Liver (tissue), 3 donors: ENCODE data around the gene PNRC1.
"Not testable (repeated sequence)": the region's sequence is repeated elsewhere in the genome, so short reads cannot be mapped to it uniquely, and the experiment has no call there.

Experiments
- EGR1 ChIP-seq, 2 donors: IDR thresholded peaks; 2 replicates each; pipeline ENCODE4 v1.6.1; 2016 to 2018; ENCODE audit warnings: antibody characterized with exemption in 2 of 2, low read depth in 2 of 2
- FOXA1 ChIP-seq: IDR thresholded peaks from 2 replicates; pipeline ENCODE4 v1.6.1; 2016; ENCODE audit warnings: antibody characterized with exemption
- GABPA ChIP-seq, 2 donors: IDR thresholded peaks in 1 of 2; conservative IDR thresholded peaks in 1 of 2; 2 replicates each; pipeline ENCODE4 v1.6.1; 2016; ENCODE audit warnings: antibody characterized with exemption in 2 of 2, mild to moderate bottlenecking in 1 of 2, moderate library complexity in 1 of 2
- HNF4A ChIP-seq, 2 donors: conservative IDR thresholded peaks; 2 replicates each; pipeline ENCODE4 v1.6.1; 2016; ENCODE audit warnings: antibody characterized with exemption in 2 of 2, mild to moderate bottlenecking in 2 of 2
- RAD21 ChIP-seq, 2 donors: IDR thresholded peaks; 2 replicates each; pipeline ENCODE4 v1.6.1; 2016; ENCODE audit warnings: antibody characterized with exemption in 2 of 2, mild to moderate bottlenecking in 2 of 2
- TAF1 ChIP-seq: conservative IDR thresholded peaks from 2 replicates; pipeline ENCODE4 v1.6.1; 2016; ENCODE audit warnings: antibody characterized with exemption, mild to moderate bottlenecking
- YY1 ChIP-seq: IDR thresholded peaks from 2 replicates; pipeline ENCODE4 v1.6.1; 2016; ENCODE audit warnings: antibody characterized with exemption, mild to moderate bottlenecking
- TF ChIP-seq, protein P1 (sequence below): fragments of 150-350 bp; IDR thresholded peaks from 2 replicates; pipeline ENCODE4 v1.5.1; 2017; ENCODE audit warnings: improper control_type of control experiment, low read depth, low read length; ENCODE audit not compliant: missing input control
- TF ChIP-seq, protein P2 (sequence below): IDR thresholded peaks from 2 replicates; pipeline ENCODE4 v1.6.1; 2016; ENCODE audit warnings: antibody characterized with exemption
- TF ChIP-seq, protein P3 (sequence below): IDR thresholded peaks from 2 replicates; pipeline ENCODE4 v1.6.1; 2016; ENCODE audit warnings: antibody characterized with exemption, mild to moderate bottlenecking
- TF ChIP-seq, protein P4 (sequence below): IDR thresholded peaks from 2 replicates; pipeline ENCODE4 v1.6.1; 2016; ENCODE audit warnings: antibody characterized with exemption
- TF ChIP-seq, protein P5 (sequence below): IDR thresholded peaks from 2 replicates; pipeline ENCODE4 v1.6.1; 2016; ENCODE audit warnings: antibody characterized with exemption
- donor health status: healthy.
- donor health status: healthy.

DNA sequence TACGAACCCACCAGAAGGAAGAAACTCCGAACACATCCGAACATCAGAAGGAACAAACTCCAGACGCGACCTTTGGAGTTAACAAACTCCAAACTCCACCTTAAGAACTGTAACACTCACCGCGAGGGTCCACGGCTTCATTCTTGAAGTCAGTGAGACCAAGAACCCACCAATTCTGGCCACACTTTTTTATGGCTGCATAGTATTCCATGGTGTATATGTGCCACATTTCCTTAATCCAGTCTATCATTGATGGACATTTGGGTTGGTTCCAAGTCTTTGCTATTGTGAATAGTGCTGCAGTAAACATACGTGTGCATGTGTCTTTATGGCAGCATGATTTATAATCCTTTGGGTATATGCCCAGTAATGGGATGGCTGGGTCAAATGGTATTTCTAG is 14.4 kb upstream of the PNRC1 start:
- not testable (repeated sequence) for TF ChIP-seq YY1; FOXA1; RAD21 (IDR thresholded peaks at IDR 0.05); TAF1; GABPA (IDR thresholded peaks at IDR 0.05 in 1 of 2, conservative IDR thresholded peaks at IDR 0.05 in 1 of 2); HNF4A (conservative IDR thresholded peaks at IDR 0.05); EGR1 (IDR thresholded peaks at IDR 0.05; ENCODE audit: low read depth in 2 of 2)
- TF ChIP-seq, protein P1, sequence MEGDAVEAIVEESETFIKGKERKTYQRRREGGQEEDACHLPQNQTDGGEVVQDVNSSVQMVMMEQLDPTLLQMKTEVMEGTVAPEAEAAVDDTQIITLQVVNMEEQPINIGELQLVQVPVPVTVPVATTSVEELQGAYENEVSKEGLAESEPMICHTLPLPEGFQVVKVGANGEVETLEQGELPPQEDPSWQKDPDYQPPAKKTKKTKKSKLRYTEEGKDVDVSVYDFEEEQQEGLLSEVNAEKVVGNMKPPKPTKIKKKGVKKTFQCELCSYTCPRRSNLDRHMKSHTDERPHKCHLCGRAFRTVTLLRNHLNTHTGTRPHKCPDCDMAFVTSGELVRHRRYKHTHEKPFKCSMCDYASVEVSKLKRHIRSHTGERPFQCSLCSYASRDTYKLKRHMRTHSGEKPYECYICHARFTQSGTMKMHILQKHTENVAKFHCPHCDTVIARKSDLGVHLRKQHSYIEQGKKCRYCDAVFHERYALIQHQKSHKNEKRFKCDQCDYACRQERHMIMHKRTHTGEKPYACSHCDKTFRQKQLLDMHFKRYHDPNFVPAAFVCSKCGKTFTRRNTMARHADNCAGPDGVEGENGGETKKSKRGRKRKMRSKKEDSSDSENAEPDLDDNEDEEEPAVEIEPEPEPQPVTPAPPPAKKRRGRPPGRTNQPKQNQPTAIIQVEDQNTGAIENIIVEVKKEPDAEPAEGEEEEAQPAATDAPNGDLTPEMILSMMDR, result not testable (repeated sequence)
- TF ChIP-seq, protein P2, sequence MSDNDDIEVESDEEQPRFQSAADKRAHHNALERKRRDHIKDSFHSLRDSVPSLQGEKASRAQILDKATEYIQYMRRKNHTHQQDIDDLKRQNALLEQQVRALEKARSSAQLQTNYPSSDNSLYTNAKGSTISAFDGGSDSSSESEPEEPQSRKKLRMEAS, result not testable (repeated sequence)
- TF ChIP-seq, protein P3, sequence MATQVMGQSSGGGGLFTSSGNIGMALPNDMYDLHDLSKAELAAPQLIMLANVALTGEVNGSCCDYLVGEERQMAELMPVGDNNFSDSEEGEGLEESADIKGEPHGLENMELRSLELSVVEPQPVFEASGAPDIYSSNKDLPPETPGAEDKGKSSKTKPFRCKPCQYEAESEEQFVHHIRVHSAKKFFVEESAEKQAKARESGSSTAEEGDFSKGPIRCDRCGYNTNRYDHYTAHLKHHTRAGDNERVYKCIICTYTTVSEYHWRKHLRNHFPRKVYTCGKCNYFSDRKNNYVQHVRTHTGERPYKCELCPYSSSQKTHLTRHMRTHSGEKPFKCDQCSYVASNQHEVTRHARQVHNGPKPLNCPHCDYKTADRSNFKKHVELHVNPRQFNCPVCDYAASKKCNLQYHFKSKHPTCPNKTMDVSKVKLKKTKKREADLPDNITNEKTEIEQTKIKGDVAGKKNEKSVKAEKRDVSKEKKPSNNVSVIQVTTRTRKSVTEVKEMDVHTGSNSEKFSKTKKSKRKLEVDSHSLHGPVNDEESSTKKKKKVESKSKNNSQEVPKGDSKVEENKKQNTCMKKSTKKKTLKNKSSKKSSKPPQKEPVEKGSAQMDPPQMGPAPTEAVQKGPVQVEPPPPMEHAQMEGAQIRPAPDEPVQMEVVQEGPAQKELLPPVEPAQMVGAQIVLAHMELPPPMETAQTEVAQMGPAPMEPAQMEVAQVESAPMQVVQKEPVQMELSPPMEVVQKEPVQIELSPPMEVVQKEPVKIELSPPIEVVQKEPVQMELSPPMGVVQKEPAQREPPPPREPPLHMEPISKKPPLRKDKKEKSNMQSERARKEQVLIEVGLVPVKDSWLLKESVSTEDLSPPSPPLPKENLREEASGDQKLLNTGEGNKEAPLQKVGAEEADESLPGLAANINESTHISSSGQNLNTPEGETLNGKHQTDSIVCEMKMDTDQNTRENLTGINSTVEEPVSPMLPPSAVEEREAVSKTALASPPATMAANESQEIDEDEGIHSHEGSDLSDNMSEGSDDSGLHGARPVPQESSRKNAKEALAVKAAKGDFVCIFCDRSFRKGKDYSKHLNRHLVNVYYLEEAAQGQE, result not testable (repeated sequence)
- TF ChIP-seq, protein P4, sequence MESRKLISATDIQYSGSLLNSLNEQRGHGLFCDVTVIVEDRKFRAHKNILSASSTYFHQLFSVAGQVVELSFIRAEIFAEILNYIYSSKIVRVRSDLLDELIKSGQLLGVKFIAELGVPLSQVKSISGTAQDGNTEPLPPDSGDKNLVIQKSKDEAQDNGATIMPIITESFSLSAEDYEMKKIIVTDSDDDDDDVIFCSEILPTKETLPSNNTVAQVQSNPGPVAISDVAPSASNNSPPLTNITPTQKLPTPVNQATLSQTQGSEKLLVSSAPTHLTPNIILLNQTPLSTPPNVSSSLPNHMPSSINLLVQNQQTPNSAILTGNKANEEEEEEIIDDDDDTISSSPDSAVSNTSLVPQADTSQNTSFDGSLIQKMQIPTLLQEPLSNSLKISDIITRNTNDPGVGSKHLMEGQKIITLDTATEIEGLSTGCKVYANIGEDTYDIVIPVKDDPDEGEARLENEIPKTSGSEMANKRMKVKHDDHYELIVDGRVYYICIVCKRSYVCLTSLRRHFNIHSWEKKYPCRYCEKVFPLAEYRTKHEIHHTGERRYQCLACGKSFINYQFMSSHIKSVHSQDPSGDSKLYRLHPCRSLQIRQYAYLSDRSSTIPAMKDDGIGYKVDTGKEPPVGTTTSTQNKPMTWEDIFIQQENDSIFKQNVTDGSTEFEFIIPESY, result not testable (repeated sequence)
- TF ChIP-seq, protein P5, sequence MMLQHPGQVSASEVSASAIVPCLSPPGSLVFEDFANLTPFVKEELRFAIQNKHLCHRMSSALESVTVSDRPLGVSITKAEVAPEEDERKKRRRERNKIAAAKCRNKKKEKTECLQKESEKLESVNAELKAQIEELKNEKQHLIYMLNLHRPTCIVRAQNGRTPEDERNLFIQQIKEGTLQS, result not testable (repeated sequence)
